Stimulated activated CD8-positive, alpha-beta memory T cell treated with anti-CD3 and anti-CD28 coated beads, Interleukin-7, amount 100 ng/mL, for 4 hours (primary cell): Measurements from ENCODE around the gene MYO3B.
"Not testable (repeated sequence)": the region's sequence is repeated elsewhere in the genome, so short reads cannot be mapped to it uniquely, and the experiment has no call there.

Experiments
- DNase-seq, 2 donors: peaks; one replicate each; pipeline ENCODE4 v3.0.0-alpha.2; 2020; ENCODE audit warnings: low read depth in 2 of 2

The MYO3B gene

GRCh38 chr2:170207901-170208300, 30.0 kb downstream of the MYO3B start:
- no peak for DNase-seq

GRCh38 chr2:170208967-170209366, 31.0 kb downstream of the MYO3B start:
- DNase-seq = no peak

GRCh38 chr2:170212625-170213280, 34.8 kb downstream of the MYO3B start:
- no peak for DNase-seq

- DNase-seq = not testable (repeated sequence)
These were observed 35.3 kb downstream of the MYO3B start for GRCh38 chr2:170213281-170213625.

- DNase-seq = no peak
These were observed 35.7 kb downstream of the MYO3B start for GRCh38 chr2:170213651-170214050.

- no peak for DNase-seq
These were observed 36.5 kb downstream of the MYO3B start for GRCh38 chr2:170214309-170214948.

GRCh38 chr2:170215021-170215420, 37.1 kb downstream of the MYO3B start:
- no peak for DNase-seq

- DNase-seq = no peak
These were observed 38.5 kb downstream of the MYO3B start for GRCh38 chr2:170216428-170216827.

GRCh38 chr2:170216981-170217380, 39.0 kb downstream of the MYO3B start:
- DNase-seq = no peak

GRCh38 chr2:170217778-170218251, 39.9 kb downstream of the MYO3B start:
- DNase-seq = no peak

- no peak for DNase-seq
These were observed 40.5 kb downstream of the MYO3B start for GRCh38 chr2:170218456-170218855.

GRCh38 chr2:170218931-170219330, 41.0 kb downstream of the MYO3B start:
- DNase-seq = no peak

GRCh38 chr2:170221317-170222288, 43.7 kb downstream of the MYO3B start:
- no peak for DNase-seq

- no peak for DNase-seq
These were observed 44.4 kb downstream of the MYO3B start for GRCh38 chr2:170222298-170222697.

GRCh38 chr2:170222842-170223241, 44.9 kb downstream of the MYO3B start:
- DNase-seq = no peak

GRCh38 chr2:170224692-170225294, 46.8 kb downstream of the MYO3B start:
- DNase-seq = no peak

- DNase-seq = no peak
These were observed 48.3 kb downstream of the MYO3B start for GRCh38 chr2:170226216-170226615.

GRCh38 chr2:170227507-170227947, 49.6 kb downstream of the MYO3B start:
- DNase-seq = no peak

- no peak for DNase-seq
These were observed 50.0 kb downstream of the MYO3B start for GRCh38 chr2:170227951-170228350.

- no peak for DNase-seq
These were observed 50.5 kb downstream of the MYO3B start for GRCh38 chr2:170228429-170228828.

GRCh38 chr2:170229125-170229524, 51.2 kb downstream of the MYO3B start:
- no peak for DNase-seq

- DNase-seq = no peak
These were observed 51.8 kb downstream of the MYO3B start for GRCh38 chr2:170229744-170230143.
